ENCODE results near the gene CALML5.

CALML5 gene

GRCh38 chr10:5515948-5516761, 16.8 kb upstream of the CALML5 start:
- no peak for DNase-seq (ENCODE audit: low read depth, low spot score)

- DNase-seq (ENCODE audit: low read depth, low spot score), result no peak
Measured at GRCh38 chr10:5514226-5514850, 15.0 kb upstream of the CALML5 start.

GRCh38 chr10:5512881-5513612, 13.7 kb upstream of the CALML5 start:
- DNase-seq (ENCODE audit: low read depth, low spot score), result no peak

- DNase-seq (ENCODE audit: low read depth, low spot score), result no peak
Measured at GRCh38 chr10:5512331-5512730, 13.0 kb upstream of the CALML5 start.

GRCh38 chr10:5511885-5512280, 12.5 kb upstream of the CALML5 start:
- no peak for DNase-seq (ENCODE audit: low read depth, low spot score)

- DNase-seq (ENCODE audit: low read depth, low spot score), result no peak
Measured at GRCh38 chr10:5511231-5511884, 12.0 kb upstream of the CALML5 start.

- DNase-seq (ENCODE audit: low read depth, low spot score), result no peak
Measured at GRCh38 chr10:5510281-5511072, 11.1 kb upstream of the CALML5 start.

GRCh38 chr10:5509691-5510090, 10.3 kb upstream of the CALML5 start:
- DNase-seq (ENCODE audit: low read depth, low spot score), result no peak

- no peak for DNase-seq (ENCODE audit: low read depth, low spot score)
Measured at GRCh38 chr10:5509236-5509635, 9.9 kb upstream of the CALML5 start.

GRCh38 chr10:5508786-5509185, 9.4 kb upstream of the CALML5 start:
- DNase-seq (ENCODE audit: low read depth, low spot score), result no peak

GRCh38 chr10:5508161-5508604, 8.8 kb upstream of the CALML5 start:
- no peak for DNase-seq (ENCODE audit: low read depth, low spot score)

GRCh38 chr10:5507649-5508131, 8.3 kb upstream of the CALML5 start:
- DNase-seq (ENCODE audit: low read depth, low spot score), result no peak

- DNase-seq (ENCODE audit: low read depth, low spot score), result no peak
Measured at GRCh38 chr10:5506751-5507648, 7.6 kb upstream of the CALML5 start.

- no peak for DNase-seq (ENCODE audit: low read depth, low spot score)
Measured at GRCh38 chr10:5506246-5506645, 6.9 kb upstream of the CALML5 start.

GRCh38 chr10:5504146-5505072, 5.0 kb upstream of the CALML5 start:
- DNase-seq (ENCODE audit: low read depth, low spot score), result no peak

GRCh38 chr10:5503477-5503835, 4.1 kb upstream of the CALML5 start:
- no peak for DNase-seq (ENCODE audit: low read depth, low spot score)

GRCh38 chr10:5502571-5503476, 3.5 kb upstream of the CALML5 start:
- DNase-seq (ENCODE audit: low read depth, low spot score), result no peak

- DNase-seq (ENCODE audit: low read depth, low spot score), result no peak
Measured at GRCh38 chr10:5502061-5502521, 2.7 kb upstream of the CALML5 start.
